GM10266 (cell line): Measurements from ENCODE around the gene DLST.

Source experiments
- DNase-seq: peaks from one replicate; pipeline ENCODE4 v3.0.0; 2012; ENCODE audit errors: extremely low spot score
- CTCF ChIP-seq: IDR thresholded peaks from 2 replicates; pipeline ENCODE4 v1.5.1; 2012; ENCODE audit warnings: mild to moderate bottlenecking, low read depth; ENCODE audit not compliant: control insufficient read depth, insufficient read depth; ENCODE audit errors: missing control alignments

Gene DLST

GRCh38 chr14:74852922-74853530 is 28.7 kb upstream of the DLST start:
- DNase-seq = no peak
- TF ChIP-seq CTCF = no peak

- no peak for DNase-seq
- TF ChIP-seq CTCF = no peak
Measured at GRCh38 chr14:74853581-74853980, 28.1 kb upstream of the DLST start.

- TF ChIP-seq CTCF = no peak
- no peak for DNase-seq
Measured at GRCh38 chr14:74855021-74855420, 26.7 kb upstream of the DLST start.

GRCh38 chr14:74855945-74856344 is 25.8 kb upstream of the DLST start:
- TF ChIP-seq CTCF = no peak
- DNase-seq = no peak

GRCh38 chr14:74856366-74856765 is 25.4 kb upstream of the DLST start:
- no peak for DNase-seq

GRCh38 chr14:74858022-74858421 is 23.7 kb upstream of the DLST start:
- TF ChIP-seq CTCF = no peak
- DNase-seq = no peak

More at GRCh38 chr14:74856366-74856765, 25.4 kb upstream of the DLST start:
- no peak for TF ChIP-seq CTCF

- no peak for TF ChIP-seq CTCF
- DNase-seq = no peak
Measured at GRCh38 chr14:74859757-74860552, 21.8 kb upstream of the DLST start.
